NB4 (cell line): ENCODE measurements around the gene ADGRB3.

Experiments used
- DNase-seq: peaks from one replicate; pipeline ENCODE4 v3.0.0; 2010; ENCODE audit warnings: low read depth
- H3K4me3 ChIP-seq: one replicate; pipeline ENCODE4 v1.5.1; 2011; ENCODE audit warnings: mild to moderate bottlenecking, low read depth, low read length, moderate library complexity
- CTCF ChIP-seq: IDR thresholded peaks from one replicate; pipeline ENCODE4 v1.5.1; 2012; ENCODE audit warnings: low read depth, low read length
- MAX ChIP-seq: IDR thresholded peaks from 2 replicates; pipeline ENCODE4 v1.6.1; 2011; ENCODE audit warnings: low read depth, low read length
- MYC ChIP-seq: IDR thresholded peaks from 2 replicates; pipeline ENCODE4 v1.6.1; 2011; ENCODE audit warnings: low read depth, low read length
- POLR2A ChIP-seq: IDR thresholded peaks from 2 replicates; pipeline ENCODE4 v1.6.1; 2011; ENCODE audit warnings: mild to moderate bottlenecking; ENCODE audit not compliant: insufficient read length; ENCODE audit errors: extremely low read depth

Gene ADGRB3

GRCh38 chr6:68730291-68731054, 95.4 kb downstream of the ADGRB3 start:
- H3K4me3 ChIP-seq, result no peak overlapping the region
- TF ChIP-seq POLR2A (no peak), MAX (no peak)

GRCh38 chr6:68732423-68732822, 97.3 kb downstream of the ADGRB3 start:
- no peak for TF ChIP-seq POLR2A
- TF ChIP-seq MAX, result no peak
- TF ChIP-seq MYC, result no peak
- TF ChIP-seq CTCF, result no peak
- no peak for DNase-seq
- no peak overlapping the region for H3K4me3 ChIP-seq

More at GRCh38 chr6:68730291-68731054, 95.4 kb downstream of the ADGRB3 start:
- DNase-seq, result no peak

GRCh38 chr6:68735866-68736265, 100.8 kb downstream of the ADGRB3 start:
- no peak for DNase-seq
- H3K4me3 ChIP-seq, result no peak overlapping the region
- TF ChIP-seq MAX (no peak), MYC (no peak), POLR2A (no peak), CTCF (no peak)

GRCh38 chr6:68737061-68737460, 102.0 kb downstream of the ADGRB3 start:
- no peak overlapping the region for H3K4me3 ChIP-seq
- DNase-seq, result no peak
- TF ChIP-seq CTCF (no peak), POLR2A (no peak), MAX (no peak), MYC (no peak)

GRCh38 chr6:68738039-68738438, 103.0 kb downstream of the ADGRB3 start:
- TF ChIP-seq POLR2A, result no peak
- TF ChIP-seq CTCF, result no peak
- no peak for TF ChIP-seq MAX
- TF ChIP-seq MYC, result no peak
- no peak overlapping the region for H3K4me3 ChIP-seq
- no peak for DNase-seq

GRCh38 chr6:68740828-68741500, 105.9 kb downstream of the ADGRB3 start:
- TF ChIP-seq MYC, result no peak
- TF ChIP-seq POLR2A, result no peak
- no peak for TF ChIP-seq MAX
- TF ChIP-seq CTCF, result no peak
- H3K4me3 ChIP-seq, result no peak overlapping the region
- DNase-seq, result peak; percentile 25
